ENCODE measurements around the gene TMEM163.
A peak's percentile ranks its signal among the peaks of the same experiment; 100 is the strongest.

TMEM163 gene

GRCh38 chr2:134722728-134723127 lies 3.9 kb upstream of the TMEM163 start:
- DNase-seq: no peak

DNA sequence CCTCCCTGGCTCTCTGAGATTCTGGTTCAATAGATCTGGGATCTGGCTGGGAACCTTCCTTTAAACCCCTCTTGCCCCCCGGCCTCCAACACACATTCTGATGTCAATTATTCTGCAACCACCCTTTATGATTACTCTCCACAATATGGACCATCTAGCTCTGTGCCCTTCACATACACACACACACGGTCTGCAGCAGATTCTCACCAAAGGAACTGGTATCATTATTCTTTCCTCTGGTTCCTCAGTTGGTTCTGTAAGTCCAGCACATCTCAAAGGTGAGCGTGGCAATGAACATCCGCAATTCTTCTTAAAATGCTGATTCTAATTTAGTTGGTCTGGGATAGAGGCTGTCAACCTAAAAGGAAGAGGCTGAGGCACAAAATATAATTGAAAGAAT lies 2.8 kb upstream of the TMEM163 start:
- no peak for DNase-seq

DNA sequence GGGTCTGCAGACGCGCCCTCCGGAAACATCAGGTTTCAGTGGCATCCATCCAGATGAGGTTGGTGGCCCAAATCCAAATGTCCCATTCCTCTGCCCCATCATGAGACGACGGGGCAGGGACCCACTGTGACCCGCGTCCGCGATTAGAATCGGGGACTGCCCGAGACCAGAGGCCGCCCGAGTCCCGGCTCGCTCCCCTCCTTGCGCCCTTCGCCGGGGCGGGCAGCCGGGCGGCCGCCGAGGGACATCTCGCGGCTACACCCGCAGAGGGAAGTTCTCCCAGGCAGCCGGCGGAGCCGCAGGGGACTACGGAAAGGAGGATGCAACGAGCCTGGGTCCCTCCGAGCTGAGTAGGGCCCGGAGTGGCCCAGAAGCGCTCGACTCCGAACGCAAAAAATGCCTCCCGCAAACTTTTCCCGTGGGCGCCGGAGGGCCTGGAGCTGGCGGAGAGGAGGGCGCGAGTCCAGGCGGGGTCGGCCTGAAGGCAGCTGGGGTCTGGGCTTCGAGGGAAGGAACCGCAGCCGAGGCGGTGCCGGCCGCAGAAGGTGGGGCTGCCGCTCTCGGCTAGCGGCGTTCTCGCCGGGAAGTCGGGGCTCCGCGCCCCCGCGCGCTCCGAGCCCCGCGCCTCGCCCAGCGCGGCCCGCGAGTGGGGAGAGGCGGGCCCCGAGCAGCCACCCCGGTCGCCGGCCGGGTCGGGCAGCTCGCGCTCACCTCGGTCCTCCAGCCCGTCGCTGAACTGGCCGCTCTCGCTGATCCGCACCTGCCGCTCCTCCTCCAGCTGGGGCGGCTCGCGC lies 580 bp downstream of the TMEM163 start:
- no peak for DNase-seq

DNA sequence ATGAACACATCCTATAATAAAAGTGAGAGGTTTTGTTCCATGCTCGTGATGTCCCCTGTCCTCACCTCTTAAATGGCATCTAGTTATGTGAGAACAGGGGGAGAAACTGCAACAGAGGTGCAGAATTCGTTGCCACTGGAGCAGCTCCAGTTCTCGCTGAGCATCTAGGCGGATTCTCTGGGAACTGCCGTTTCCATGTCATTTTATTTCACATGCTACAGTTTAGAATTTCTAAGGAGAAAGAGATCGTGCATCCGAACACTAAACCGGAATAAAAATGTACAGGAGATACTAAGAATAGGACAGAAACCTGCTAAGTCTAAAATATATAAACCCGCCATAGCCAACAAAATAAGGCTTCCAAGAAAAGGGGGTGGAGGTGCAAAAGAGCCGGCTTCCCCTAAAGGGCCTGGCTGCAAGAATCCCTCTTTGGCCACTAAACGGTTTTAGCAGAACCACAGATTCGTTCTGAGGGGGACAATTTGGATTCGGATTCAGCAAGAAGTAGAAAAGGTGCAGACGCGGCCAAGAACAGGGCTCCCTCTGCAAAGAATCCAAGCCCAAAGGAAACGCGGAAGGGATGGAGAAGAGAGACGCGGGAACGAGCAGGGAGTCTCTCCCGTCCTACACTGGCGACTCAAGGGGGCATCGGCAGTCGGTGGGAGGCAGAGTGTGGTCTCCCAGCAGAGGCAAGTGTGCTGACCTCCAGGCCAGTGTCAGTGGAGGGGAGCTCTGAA lies 1.3 kb downstream of the TMEM163 start:
- no peak for DNase-seq

DNA sequence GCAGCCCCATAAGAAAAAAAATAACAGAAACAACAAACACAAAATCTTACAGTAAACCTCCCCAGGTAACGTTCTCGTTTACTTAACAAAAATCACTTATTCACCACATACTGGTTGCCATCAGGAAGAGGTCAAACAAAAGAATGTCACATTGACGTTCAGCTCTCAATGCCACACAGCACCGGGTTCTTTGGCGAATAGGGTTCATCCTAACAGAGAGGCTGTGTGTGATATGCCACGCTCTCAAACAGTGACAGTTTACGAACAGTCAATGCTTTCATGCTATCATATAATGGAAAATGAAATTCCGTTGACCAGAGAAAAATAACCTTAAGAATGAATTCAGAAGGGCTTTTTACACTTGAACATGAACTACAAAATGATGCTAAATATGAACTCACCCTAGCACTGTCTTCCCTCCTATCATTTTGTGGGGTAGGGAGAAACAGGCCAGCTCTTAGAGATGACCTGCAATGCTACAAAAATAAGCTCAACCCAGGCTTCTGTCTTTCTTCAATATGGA lies 2.0 kb downstream of the TMEM163 start:
- no peak for DNase-seq

- DNase-seq: no peak
These were observed 2.7 kb downstream of the TMEM163 start for GRCh38 chr2:134715932-134716643.

GRCh38 chr2:134714228-134714627 lies 4.6 kb downstream of the TMEM163 start:
- DNase-seq: peak; percentile 13

GRCh38 chr2:134713606-134714005 lies 5.2 kb downstream of the TMEM163 start:
- DNase-seq: no peak

GRCh38 chr2:134713176-134713575 lies 5.6 kb downstream of the TMEM163 start:
- DNase-seq: no peak

DNA sequence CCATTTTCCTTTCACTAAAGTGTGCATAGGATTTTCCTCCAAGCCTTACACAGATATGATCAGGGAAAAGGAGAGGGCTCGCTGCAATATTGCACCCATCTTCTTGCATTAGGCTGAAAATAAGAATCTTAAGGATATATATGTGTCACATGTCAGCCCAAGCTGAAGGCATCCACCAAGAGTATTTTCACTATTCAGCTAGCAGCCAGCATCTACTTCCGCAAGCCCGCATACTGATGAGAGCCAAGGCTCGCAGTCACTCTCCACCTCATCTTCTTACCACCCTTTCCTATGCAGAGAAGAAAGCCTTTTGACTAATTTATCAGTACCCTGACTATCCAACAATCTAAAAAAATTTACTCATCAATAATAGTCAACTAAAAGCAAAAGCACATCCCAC lies 6.1 kb downstream of the TMEM163 start:
- DNase-seq: no peak

GRCh38 chr2:134712299-134712698 lies 6.5 kb downstream of the TMEM163 start:
- DNase-seq: no peak

DNA sequence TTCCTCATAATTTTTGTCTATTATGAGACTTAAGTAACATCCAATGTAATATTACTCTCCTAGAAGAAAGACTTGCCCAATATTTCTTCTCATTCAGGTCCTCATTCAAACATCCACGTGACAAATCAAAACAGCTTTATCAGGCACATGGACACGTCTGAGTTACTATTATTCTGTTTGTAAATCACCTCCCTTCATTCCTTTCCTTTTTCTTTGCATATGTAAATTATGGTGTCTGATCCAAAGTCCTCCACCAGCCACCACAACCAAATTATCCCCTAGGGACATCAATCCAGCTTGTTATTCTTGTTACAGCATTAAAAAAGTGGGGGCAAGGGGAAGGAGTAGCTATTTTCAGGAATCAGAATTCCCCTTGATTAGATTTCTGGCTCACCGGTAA lies 7.1 kb downstream of the TMEM163 start:
- DNase-seq: no peak

DNA sequence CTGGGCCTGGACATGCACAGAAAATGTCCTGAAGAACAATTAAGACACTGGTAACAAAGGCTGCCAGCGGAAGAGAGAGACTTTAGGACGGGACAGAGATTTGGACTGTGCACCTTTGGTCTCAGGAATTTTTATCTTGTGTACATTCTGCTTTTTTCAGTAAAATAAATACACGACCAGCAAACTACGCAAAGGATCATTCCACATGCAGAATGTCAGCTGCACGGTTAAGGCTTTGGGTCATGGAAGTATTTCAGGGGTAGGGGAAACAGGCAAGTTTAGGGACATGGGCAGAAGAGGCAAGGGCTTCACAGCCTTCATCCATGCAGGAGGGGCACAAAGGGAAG lies 11.5 kb downstream of the TMEM163 start:
- DNase-seq: no peak

DNA sequence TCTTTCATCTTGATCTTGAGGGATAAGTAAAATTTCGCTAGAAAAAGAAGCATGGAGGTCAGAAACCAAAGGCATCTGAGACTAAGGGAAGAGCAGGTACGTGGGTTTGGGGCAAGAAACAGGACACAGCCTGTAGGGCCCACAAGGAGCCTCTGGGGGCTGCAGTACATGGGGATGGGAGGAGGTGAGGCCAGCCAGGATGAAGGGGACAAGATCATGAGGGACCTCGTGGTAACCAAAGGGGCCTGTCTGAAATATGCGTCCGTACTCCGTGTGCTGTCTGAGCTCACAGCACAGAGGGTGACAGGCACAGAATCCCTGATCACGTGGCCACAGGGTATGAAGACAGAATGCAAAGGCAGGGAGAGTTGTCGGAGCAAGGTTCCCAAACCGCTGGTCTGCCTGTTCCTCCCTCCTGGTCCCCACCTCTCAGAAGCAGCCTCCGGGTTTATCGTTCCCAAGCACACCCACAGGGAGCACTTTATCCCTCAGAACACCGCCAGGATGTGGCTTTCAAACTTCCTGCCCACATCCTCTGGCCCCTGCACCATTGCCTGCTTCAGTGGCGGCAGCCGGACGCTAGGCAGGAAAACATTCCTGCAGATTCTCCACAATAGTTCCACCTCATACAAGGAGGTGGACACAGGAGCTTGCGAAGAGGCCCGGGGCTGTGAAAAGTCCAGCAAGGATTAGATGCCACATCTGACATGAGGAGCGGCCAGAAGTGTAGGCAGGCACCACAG lies 12.0 kb downstream of the TMEM163 start:
- no peak for DNase-seq

DNA sequence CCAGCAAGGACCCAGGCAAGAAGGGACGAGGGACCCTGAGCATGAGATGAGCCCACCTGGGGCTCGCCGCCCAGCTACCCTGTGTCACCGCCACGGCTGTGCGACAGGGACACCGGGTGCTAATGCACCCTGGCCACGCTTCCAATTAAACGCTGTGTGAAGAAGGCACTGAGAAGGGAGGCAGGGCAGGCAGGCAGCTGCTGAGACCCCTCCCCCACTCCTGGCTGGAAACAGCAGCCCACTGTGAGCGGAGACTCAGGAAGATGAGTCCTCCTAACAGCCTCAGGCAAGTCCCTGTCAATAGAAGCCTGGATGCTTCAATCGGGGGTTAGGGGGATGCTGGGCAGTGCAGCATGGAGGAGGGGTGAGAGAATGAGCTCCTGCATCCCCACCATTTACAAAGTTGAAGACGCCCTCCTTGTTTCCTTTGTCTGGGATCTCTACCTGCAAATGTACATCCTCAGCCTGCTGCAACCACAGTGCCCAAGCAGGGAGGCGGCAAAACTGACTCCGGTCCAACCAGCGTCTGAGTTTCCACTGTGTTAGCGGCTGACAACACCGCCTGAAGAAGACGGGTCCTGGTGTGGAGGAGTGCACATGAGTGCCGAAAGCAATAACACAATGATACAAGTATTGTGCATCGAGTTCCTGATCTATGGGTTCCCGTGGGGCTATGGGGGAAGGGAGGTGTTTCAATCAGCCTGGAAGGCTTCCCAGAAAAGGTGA lies 12.8 kb downstream of the TMEM163 start:
- DNase-seq: no peak

- DNase-seq: no peak
These were observed 14.6 kb downstream of the TMEM163 start for GRCh38 chr2:134704173-134704572.

DNA sequence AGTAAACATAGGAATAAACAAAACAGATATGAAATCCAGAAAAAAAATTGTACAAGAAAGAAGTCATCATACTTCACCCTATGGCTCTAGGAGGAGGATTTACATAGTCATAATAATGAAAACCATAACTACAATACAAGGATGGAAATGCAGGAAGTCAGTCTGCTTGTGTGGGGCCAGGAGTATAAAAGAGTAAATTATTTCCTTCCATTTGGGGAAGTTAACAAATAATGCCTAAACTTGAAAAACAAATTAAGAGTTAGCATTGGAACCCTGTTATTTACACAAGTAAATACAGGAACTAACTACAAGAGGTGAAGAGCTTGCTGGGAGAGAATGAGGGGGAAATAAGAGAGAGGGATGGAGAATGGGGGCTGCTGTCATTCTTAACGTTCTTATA lies 15.4 kb downstream of the TMEM163 start:
- no peak for DNase-seq

- DNase-seq: no peak
These were observed 18.1 kb downstream of the TMEM163 start for GRCh38 chr2:134700730-134701129.

GRCh38 chr2:134694411-134694810 lies 24.4 kb downstream of the TMEM163 start:
- no peak for DNase-seq

- DNase-seq: no peak
These were observed 25.2 kb downstream of the TMEM163 start for GRCh38 chr2:134693359-134694330.

- DNase-seq: no peak
These were observed 26.3 kb downstream of the TMEM163 start for GRCh38 chr2:134692499-134692898.
